GM19372 (cell line): Measurements from ENCODE around the gene SCN2B.
"Not testable (repeated sequence)": the region's sequence is repeated elsewhere in the genome, so short reads cannot be mapped to it uniquely, and the experiment has no call there.

Experiments used
- ATAC-seq: cut with Tn5 transposase; IDR thresholded peaks from one replicate; pipeline ENCODE4 v1.9.1; 2021; ENCODE audit warnings: mild to moderate bottlenecking, low read depth, moderate library complexity; ENCODE audit not compliant: unreplicated experiment

Gene SCN2B

DNA sequence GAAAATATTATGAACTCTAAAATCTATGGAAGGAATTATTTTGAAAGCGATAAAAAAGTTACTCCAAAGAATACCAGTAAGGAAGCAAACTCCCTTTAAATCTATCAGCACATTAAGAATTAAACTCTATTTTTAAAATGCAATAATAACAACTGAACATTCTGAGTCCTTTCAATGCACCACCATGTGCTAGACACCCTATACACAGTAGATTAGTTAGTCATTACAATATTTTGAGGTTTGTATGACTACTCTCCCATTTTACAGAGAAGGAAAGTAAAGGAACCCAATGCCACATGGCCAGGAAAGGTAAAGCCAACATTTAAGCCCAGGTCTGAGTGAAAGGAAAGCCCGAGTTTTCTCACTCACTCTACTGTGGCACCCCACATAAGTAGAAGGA is 30.6 kb upstream of the SCN2B start:
- no peak for ATAC-seq

DNA sequence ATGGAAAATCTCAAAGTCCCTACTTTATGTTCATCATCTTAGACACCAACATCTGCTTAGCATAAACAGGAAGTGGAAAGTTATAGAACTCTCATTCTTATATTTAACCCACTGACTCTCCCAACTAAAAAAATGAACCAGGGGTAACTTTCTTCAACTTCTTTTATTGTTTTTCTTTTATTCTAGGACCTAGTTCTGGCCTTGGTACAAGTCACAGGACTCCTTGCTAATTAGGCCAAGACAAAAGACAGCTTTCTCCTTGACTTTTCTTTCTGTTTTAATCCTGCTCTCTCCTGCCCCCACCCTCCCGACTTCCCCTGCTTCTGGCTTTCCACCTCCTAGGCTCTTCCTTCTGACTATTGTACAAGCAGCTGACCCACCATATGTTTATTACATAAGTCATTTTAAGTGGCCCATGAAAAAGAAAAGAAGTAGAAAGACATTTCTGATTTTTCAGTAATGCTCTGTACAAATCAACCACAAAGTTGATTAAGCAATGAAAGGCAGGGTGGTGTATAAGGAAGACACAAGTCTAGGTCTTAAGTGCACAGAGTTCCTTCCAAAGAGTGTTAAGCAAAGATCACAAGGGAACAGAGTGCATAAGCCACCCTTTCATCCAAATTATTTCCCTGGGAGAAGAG is 30.1 kb upstream of the SCN2B start:
- no peak for ATAC-seq

DNA sequence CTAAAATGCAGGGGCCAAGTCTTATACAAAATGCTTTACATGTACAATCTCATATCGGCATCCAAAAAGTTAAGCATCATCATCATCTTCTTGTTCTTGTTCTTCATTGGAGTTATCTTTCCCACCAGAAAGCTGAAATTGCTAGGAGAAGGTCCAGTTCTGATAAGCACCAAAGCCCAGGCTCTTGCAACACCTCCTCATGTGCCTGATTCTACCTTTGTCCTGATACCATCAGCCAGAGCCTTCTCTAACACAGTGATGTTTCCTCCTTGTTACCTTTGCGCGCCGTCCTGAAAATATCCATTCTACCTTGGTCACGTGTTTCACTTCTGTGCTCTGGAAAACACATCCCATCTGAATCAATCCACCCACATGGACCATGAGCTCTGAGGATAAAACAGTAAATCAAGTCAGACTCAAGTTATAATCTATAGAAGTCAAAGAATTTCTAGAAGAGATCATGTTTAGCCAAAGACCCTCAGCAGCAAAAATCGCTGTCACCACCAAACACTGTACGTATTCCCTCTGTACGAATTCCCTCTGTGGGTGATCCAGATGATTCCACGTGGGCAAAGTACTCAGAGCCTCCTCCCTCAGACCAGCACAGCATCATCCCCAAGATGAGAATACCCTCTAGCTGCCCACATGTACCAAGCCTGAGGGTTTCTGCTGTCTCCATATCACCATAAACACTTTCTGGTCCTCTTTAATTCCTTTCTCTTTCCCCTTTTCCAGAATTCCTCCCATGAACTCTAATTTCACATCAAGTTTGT is 29.4 kb upstream of the SCN2B start:
- no peak for ATAC-seq

DNA sequence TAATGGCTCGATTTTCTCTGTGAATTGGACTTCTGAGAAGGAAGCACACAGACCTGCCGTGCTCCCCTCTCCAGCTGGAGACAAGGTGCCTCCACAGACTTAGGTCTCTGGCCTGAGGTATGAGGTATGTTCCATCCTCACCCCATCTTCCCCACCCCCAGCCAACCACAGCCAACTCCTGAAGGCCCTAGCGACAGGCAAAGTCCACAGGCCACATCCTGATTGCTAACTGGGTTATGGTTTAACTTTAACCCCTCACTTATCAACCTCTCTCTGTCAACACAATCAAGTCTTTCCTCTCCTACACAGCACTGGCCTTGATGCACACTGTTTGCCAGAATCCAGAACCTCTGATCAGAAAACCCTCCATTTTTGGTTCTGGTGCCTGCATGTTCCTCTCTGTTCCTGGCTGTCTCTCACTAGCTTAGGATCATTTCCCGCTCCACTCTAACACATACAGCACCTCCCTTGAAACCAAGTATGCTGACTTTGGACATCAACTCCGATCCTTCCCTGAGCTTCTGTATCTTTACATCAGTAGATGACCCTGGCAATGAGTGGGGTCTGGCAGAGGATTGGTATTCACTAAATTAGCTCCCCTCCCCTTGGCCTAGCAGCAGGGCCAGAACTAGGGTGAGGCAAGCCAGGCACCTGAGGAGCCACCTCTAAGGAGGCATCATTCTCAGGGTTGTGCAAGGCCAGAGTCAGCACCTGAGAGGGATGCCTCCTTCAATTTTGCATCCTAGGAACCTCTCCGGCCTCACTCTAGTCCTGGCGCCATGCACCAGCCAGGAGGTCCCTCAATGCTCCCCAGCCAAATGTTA is 26.4 kb upstream of the SCN2B start:
- no peak for ATAC-seq

DNA sequence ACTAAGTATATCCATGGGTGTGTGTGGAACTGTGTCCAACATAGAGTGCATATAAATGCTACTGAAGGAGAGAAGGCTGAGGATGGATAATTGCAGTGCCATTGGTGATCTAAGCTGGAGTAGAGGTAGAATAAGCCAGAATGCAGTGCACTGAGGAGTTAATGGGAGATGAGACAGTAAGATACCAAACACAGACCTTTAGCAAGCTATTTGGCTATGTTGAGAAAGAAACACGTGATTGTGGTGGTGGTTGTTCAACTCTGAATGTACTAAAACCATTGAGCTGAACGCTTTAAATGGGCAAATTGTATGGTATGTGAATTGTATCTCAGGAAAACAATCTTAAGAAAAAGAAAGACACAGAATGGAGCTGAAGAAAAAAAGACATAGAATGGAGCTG is 25.5 kb upstream of the SCN2B start:
- ATAC-seq, result no peak

DNA sequence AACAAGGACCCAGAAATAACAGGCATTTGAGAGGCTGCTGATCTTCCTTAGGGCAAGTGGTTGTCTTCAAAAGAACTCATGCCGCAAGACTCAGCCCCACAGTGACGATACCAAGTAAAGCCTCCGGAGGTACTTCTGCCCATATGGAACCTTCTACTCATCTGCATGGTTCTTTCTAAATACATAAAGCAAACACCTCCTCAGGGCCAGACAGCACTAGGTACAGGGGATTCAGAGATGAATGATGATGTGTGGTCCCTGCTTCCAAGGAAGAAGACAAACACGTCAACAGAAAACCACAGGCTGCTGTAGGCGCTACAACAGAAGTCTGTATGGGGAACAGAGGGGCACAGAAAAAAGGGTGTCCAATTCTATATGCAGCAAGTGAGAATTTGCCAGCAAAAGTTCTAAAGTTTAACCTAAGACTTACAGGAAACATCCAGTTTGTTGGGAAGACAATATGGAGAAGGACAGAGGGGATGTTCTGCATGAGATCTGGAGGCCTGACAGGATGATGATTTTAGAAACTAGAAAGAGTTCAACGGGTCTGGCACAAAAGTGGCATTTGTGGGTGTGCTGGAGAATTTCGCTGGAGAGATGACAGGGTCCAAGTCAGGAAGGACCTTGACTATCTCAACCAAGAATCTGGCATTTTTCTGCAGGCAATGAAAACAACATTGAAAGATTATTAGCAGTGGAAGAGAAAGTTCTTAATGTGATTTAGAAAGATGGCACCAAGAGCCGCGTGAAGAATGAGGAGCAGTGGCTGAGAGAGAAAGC is 24.7 kb upstream of the SCN2B start:
- ATAC-seq, result no peak

DNA sequence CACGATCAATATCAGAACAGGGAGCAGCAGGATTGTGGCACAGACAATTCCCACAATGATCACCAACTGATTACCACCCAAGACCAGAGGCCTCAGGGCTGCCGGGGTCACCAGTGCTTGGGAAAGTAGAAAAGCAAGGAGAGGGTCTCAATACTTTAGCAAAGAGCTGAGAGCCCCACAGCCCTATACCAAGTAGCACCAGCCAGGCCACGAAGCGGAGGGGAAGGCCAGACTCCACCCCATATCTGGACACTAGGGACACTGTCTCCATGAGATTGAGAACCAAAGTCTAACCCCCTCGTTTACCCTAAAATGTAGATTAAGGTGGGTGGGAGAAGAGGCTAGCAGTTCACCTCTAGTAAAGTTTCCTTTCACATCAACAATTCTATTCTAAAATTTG is 24.1 kb upstream of the SCN2B start:
- ATAC-seq, result no peak

DNA sequence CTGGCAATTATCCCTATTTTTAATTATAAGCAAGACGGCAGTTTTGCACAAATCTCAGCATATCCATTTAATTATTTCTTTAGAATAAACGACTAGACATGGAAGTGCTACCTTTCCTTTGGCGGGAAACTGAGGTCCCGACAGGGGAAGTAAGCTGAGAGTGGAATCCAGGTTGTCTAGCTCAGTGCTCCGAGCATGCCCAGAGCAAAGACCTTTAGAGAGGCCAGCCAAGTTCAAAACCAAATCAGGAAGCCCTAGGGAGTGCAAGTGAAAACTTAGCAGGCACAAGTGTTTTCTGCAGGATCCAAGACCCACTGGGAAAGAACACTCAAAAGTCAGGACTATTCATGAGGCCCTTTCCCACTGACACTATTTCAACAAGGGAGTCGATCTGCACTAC is 22.7 kb upstream of the SCN2B start:
- no peak for ATAC-seq

DNA sequence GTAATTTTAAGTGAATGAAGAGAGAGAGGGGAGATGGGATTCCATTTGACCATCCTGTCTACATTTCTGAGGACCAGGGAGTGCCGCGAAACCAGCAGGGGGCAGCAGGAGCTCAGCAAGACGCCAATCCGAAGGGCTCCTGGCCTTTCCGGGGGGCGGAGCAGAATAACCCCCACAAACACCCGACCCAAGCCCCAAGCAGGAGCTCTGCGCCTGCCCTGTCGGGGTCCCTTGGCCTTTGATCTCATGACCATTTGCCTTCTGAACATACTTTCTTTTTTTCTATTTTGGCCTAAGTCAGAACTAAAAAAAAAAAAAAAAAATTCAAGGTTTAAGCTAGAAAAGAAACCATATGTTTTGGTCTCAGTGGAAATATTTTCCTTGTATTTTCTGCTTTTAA is 21.9 kb upstream of the SCN2B start:
- no peak for ATAC-seq

DNA sequence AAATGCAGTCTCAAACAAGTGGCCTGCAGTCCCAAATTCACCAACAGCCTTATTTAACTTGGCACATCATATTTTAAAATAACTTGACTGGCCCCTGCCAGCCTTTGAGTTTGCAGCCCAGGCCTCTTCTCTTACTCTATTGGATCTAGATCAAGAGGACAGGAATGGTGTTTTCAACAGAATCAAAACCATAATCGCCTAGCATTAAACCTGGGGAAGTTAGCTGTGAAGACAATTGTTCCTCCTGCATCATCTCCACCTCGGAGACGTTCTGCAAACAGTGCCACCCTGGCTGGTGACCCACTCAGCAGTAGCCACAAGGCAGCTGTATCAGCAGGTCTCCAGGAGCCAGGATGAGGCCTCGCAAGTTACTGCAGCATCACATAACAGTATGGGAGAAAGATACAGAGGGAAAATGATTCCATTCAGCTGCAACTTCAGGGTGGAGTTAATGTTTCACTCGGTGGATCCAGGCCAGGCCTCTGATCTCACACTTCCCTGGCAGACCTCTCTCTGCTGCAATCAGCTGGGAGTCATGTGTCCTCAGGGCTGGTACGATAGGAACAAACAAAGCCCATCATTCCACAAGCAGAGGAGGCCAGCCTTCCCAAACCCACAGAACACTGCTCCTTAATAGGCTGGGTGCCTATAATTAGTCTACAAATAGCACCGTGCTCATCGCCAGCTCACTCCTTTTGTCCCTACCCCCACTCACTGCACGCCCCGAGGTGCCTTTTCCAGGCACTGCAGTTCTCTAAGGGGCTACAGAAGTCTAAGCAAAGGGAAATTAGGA is 18.6 kb upstream of the SCN2B start:
- no peak for ATAC-seq

DNA sequence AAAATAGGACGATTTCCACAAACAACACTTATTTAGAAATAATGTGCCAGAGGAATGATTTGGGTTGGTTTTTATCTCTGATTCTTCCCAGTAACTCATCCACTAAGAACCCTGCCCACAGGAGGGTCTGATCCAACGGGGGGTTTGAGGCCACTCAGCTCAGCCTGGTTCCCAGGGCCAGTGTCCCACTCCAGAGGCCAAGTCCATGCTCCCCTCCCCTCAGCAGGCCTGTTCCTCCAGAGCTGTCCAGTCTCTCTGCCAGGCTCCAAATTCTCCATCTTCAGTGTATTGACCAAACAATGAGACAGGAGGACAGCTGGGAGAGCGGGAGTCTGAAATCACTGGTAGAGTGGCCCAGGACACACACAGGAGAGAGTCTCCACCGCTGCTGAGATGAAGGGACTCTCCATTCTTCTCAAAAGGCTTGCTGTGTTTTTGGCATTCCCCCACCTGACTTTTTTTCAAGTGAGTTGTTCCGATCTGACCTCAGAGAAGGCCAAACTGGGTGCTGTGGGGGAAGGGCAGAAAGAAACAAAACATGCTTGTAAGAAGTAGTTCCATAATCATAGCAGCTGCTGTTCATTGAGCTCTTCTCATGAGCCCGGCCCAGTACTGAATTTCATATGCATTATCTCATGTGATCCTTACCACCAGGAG is 17.6 kb upstream of the SCN2B start:
- ATAC-seq, result no peak

DNA sequence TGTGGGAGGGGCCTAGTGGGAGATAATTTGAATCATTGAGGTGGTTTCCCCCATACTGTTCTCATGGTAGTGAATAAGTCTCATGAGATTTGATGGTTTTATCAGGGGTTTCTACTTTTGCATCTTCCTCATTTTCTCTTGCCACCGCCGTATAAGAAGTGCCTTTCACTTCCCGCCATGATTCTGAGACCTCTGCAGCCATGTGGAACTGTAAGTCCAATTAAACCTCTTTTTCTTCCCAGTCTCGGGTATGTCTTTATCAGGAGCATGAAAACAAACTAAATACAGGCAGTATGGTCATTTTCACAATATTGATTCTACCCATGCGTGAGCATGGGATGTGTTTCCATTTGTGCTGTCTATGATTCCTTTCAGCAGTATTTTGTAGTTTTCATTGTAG is 16.4 kb upstream of the SCN2B start:
- ATAC-seq, result not testable (repeated sequence)

DNA sequence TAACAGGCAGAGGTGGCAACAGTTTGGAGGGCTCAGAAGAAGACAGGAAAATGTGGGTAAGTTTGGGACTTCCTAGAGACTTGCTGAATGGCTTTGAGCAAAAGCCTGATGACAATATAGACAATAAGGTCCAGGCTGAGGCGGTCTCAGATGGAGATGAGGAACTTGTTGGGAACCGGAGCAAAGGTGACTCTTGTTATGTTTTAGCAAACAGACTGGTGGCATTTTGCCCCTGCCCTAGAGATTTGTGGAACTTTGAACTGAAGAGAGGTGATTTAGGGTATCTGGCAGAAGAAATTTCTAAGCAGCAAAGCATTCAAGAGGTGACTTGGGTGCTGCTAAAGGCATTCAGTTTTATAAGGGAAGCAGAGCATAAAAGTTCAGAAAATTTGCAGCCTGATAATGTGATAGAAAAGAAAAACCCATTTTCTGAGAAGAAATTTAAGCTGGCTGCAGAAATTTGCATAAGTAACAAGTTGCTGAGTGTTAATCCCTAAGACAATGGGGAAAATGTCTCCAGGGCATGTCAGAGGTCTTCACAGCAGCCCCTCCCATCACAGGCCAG is 14.6 kb upstream of the SCN2B start:
- not testable (repeated sequence) for ATAC-seq

DNA sequence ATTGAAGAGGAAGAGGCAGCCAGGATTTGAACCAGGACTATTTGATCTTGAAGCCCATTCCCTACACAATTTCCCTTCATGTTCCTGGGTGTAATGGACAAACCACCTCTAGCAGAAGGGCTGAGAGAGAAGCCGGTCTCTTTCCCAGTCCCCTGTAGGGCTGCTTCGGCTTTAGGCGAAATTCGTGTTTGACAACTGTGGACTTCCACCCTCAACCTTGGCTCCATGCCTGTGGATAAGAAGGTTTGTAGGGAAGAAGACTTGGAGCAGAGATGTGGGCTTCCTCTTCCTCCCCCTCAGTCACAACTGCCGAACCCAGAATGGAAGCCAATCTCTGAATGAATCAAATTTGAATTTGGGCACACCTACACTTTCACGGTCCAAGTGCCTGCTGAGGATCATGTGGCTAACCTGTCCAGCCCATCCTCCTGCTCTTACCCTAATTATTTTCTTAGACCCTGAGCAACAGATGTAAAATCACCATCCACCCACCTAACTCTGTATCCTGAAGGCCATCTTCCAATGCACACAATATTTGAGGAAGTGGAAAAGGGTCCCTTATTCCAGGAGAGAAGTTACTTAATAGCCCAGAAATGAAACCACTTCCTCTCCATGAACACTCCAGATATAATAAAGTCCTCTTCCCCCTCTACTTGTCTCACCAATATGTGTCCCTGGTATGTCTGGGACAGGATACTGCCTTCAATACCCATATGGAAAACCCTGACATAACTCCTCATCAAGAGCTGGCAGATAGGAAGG is 10.1 kb upstream of the SCN2B start:
- no peak for ATAC-seq

DNA sequence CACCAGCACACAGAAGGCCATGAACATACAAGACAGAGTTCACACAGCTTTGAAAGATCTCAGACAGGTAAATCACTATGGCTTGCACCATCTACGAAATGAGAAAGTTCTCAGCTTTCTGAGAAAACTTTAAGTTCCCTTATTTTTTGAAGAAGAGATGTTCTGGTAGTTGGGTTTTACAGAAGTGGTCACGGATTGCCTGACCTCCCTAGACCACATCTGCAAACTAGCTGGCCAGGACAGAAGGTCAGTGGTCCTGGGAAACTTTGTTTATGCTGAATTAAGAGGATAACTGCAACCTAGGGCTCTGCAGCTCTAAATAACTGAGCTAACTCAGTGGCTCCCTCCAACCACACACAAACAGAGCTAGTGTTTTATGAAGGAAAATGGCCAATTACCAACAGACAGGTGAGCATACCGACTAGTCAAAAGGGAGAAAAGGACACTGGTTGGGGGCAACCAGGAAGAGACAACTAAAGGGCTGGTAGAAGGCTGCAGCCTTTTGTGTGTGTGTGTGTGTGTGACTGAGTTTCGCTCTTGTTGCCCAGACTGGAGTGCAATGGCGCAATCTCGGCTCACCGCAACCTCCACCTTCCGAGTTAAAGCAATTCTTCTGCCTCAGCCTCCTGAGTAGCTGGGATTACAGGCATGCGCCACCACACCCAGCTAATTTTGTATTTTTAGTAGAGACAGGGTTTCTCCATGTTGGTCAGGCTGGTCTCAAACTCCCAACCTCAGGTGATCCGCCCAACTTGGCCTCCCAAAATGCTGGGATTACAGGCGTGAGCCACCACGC is 8.5 kb upstream of the SCN2B start:
- ATAC-seq, result no peak

DNA sequence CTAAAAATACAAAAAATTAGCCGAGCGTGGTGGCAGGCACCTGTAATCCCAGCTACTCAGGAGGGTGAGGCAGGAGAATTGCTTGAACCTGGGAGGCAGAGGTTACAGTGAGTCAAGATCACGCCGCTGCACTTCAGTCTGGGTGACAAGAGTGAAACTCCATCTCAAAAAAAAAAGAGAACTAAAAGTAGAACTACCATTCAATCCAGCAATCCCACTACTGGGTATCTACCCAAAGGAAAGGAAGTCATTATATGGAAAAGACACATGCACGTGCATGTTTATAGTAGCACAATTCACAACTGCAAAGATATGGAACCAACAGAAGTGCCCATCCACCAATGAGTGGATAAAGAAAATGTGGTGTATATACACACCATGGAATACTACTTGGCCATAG is 7.3 kb upstream of the SCN2B start:
- not testable (repeated sequence) for ATAC-seq

DNA sequence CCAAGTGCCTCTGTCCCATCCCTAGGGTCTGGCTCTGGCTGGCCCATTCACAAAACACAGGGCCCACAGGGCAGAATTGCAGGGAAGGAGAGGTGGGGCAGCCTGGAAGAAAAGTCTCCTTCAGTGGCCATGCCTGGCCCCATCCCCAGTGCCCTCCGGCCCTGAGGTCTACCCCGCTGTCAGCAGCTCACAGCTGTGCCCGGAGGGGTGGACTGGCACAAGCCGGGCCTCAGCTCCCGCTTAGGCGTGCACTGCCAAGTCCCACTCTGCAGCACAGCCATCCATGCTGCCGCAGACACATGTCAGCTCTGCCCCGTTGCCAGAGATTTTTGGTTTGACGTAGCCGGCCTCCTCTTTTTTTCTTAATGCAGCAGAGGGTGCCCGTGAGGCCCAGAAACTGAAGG is 3.9 kb upstream of the SCN2B start:
- ATAC-seq, result no peak

DNA sequence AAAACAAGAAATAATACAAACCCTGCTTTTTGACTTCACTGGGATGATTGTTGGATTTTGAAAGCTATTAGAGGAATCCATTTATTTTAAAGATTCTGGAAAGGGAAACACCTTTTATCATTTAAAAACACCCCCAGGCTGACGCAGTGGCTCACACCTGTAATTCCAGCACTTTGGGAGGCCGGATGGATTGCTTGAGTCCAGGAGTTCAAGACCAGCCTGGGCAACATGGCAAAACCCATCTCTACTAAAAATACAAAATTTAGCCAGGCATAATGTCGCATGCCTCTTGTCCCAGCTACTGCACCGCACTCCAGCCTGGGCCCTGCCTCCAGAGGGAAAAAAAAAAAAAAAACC is 317 bp upstream of the SCN2B start:
- ATAC-seq, result no peak
